PC-9 (cell line): ENCODE results near the gene FOXP1.

Source experiments
- EZH2 ChIP-seq: fragments of 200-600 bp; sonication (generic); IDR thresholded peaks from 2 replicates; pipeline ENCODE4 v1.8.0; 2017; ENCODE audit warnings: antibody characterized with exemption, low read depth
- TF ChIP-seq, protein P1 (sequence below): fragments of 200-600 bp; sonication (generic); conservative IDR thresholded peaks from 2 replicates; pipeline ENCODE4 v1.6.1; 2017; ENCODE audit warnings: mixed run types, antibody characterized with exemption, mild to moderate bottlenecking, moderate library complexity

DNA sequence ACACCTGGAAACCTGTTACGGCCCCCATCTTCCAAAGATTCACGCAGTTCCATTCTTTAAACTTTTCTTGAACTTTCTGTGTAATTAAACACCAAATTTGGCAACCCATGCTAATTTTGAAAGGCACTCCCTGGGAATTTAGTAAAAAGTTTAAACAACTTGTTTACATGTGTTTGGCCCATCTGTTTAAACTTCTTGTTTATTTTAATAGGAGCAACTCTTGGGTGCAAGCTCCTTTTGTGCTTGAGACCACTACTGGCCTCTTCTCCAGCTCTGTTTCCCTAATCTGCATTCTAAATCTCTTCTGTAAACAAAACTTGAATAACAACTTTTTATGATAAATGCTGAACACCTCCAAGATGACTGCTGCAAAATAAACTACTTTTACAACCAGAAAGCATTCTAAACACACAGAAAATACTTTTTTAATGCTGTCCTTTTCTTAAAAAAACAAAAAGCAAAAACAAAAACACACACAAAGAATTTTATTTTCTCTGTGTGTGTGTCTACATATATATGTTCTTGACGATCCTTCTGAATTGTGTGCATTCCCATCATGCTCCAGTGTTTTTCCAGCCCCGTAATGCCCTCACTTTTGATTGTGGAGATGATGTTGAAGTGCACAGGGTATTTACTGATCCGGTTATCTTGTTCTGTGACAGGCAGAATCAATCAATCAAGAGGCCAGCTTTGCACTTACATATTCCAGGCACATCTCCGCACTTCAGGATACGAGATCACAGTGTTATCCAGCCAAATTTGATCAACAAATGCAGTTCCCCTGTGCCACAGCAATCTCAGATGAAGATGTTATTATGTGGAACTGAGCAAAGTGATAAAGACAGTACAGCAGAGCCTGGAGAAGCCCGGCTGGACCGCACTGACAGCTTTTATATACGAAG is 416.9 kb downstream of the FOXP1 start:
- TF ChIP-seq, protein P1, sequence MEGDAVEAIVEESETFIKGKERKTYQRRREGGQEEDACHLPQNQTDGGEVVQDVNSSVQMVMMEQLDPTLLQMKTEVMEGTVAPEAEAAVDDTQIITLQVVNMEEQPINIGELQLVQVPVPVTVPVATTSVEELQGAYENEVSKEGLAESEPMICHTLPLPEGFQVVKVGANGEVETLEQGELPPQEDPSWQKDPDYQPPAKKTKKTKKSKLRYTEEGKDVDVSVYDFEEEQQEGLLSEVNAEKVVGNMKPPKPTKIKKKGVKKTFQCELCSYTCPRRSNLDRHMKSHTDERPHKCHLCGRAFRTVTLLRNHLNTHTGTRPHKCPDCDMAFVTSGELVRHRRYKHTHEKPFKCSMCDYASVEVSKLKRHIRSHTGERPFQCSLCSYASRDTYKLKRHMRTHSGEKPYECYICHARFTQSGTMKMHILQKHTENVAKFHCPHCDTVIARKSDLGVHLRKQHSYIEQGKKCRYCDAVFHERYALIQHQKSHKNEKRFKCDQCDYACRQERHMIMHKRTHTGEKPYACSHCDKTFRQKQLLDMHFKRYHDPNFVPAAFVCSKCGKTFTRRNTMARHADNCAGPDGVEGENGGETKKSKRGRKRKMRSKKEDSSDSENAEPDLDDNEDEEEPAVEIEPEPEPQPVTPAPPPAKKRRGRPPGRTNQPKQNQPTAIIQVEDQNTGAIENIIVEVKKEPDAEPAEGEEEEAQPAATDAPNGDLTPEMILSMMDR: no peak
- no peak for TF ChIP-seq EZH2
